GM21360 (cell line): ENCODE results near the gene ATP6V0B.

Source experiments
- ATAC-seq: cut with Tn5 transposase; IDR thresholded peaks from one replicate; pipeline ENCODE4 v1.9.1; 2021; ENCODE audit warnings: mild to moderate bottlenecking, moderate library complexity; ENCODE audit not compliant: unreplicated experiment

ATP6V0B gene

GRCh38 chr1:43968348-43968948 is 6.3 kb upstream of the ATP6V0B start:
- no peak for ATAC-seq

GRCh38 chr1:43969416-43969745 is 5.4 kb upstream of the ATP6V0B start:
- no peak for ATAC-seq

GRCh38 chr1:43969746-43970466 is 4.9 kb upstream of the ATP6V0B start, which contains the start of gene DPH2:
TSS of gene DPH2 (plus strand) at chr1:43970010. CDS start at chr1:43970176, 166 bp downstream.
- ATAC-seq = peak; percentile 82

GRCh38 chr1:43970502-43970901 is 4.3 kb upstream of the ATP6V0B start:
- ATAC-seq = no peak

- ATAC-seq = no peak
These were observed 3.8 kb upstream of the ATP6V0B start for GRCh38 chr1:43970911-43971310.

GRCh38 chr1:43971336-43971980 is 3.3 kb upstream of the ATP6V0B start:
- no peak for ATAC-seq

- no peak for ATAC-seq
These were observed 748 bp upstream of the ATP6V0B start for GRCh38 chr1:43973981-43974442.

- peak; percentile 4 for ATAC-seq
These were observed 645 bp downstream of the ATP6V0B start for GRCh38 chr1:43975249-43975961.

GRCh38 chr1:43976045-43976444 is 1.3 kb downstream of the ATP6V0B start:
- no peak for ATAC-seq

- ATAC-seq = no peak
These were observed 2.1 kb downstream of the ATP6V0B start for GRCh38 chr1:43976890-43977289.

- no peak for ATAC-seq
These were observed 2.9 kb downstream of the ATP6V0B start for GRCh38 chr1:43977376-43978263.

GRCh38 chr1:43978264-43978550 is 3.4 kb downstream of the ATP6V0B start:
- no peak for ATAC-seq

- ATAC-seq = no peak
These were observed 3.9 kb downstream of the ATP6V0B start, which contains the start of gene B4GALT2 for GRCh38 chr1:43978551-43979260. TSS of gene B4GALT2 (plus strand) at chr1:43979210. CDS start at chr1:43981161, 1,951 bp downstream.

GRCh38 chr1:43979261-43979527 is 4.4 kb downstream of the ATP6V0B start:
- ATAC-seq = no peak

GRCh38 chr1:43979528-43980254 is 4.9 kb downstream of the ATP6V0B start:
- no peak for ATAC-seq

GRCh38 chr1:43980255-43981134 is 5.7 kb downstream of the ATP6V0B start:
- ATAC-seq = no peak

GRCh38 chr1:43981135-43981491 is 6.4 kb downstream of the ATP6V0B start:
- no peak for ATAC-seq

GRCh38 chr1:43981636-43982035 is 6.9 kb downstream of the ATP6V0B start:
- ATAC-seq = no peak

GRCh38 chr1:43982241-43982640 is 7.5 kb downstream of the ATP6V0B start:
- ATAC-seq = no peak
